Fibroblast of lung (primary cell): ENCODE data around the gene SLC2A4RG. TPM values are rescaled to one million over a fixed set of nuclear protein-coding genes. Genes with fewer than 3 reads are reported as not detected.

Experiments
- DNase-seq, 2 donors: peaks; one replicate each; pipeline versions ENCODE4 v3.0.0 to v3.0.0-alpha.2; 2010; ENCODE audit warnings: low read depth in 2 of 2
- H2AFZ ChIP-seq: 2 replicates; pipeline ENCODE4 v1.5.1; 2012; ENCODE audit warnings: low read length, control low read depth, inconsistent platforms
- H3K27ac ChIP-seq: 2 replicates; pipeline ENCODE4 v1.5.1; 2011; ENCODE audit warnings: low read length, control low read depth; ENCODE audit not compliant: insufficient read depth
- H3K27me3 ChIP-seq: 2 replicates; pipeline ENCODE4 v1.5.1; 2011; ENCODE audit warnings: mild to moderate bottlenecking, low read length; ENCODE audit not compliant: control insufficient read depth, insufficient read depth
- H3K36me3 ChIP-seq: 2 replicates; pipeline ENCODE4 v1.5.1; 2011; ENCODE audit warnings: low read length; ENCODE audit not compliant: control insufficient read depth, insufficient read depth
- H3K4me1 ChIP-seq: 2 replicates; pipeline ENCODE4 v1.5.1; 2011; ENCODE audit warnings: low read length; ENCODE audit not compliant: control insufficient read depth, insufficient read depth; ENCODE audit errors: extremely low read depth
- H3K4me2 ChIP-seq: 2 replicates; pipeline ENCODE4 v1.5.1; 2011; ENCODE audit warnings: low read length, control low read depth; ENCODE audit not compliant: insufficient read depth; ENCODE audit errors: extremely low read depth
- H3K4me3 ChIP-seq, 4 experiments: fragments of 200-600 bp in 1 of 4; sonication (generic) in 1 of 4; replicated peaks in 1 of 4; 2 replicates each; pipeline ENCODE4 v1.5.1; 2011 to 2016; ENCODE audit warnings: low read length in 4 of 4, low read depth in 3 of 4, mild to moderate bottlenecking in 3 of 4, control low read depth in 2 of 4, inconsistent platforms in 1 of 4, mixed read lengths in 1 of 4; ENCODE audit not compliant: insufficient read depth in 1 of 4; ENCODE audit errors: control extremely low read depth in 1 of 4
- H3K79me2 ChIP-seq: 2 replicates; pipeline ENCODE4 v1.5.1; 2012; ENCODE audit warnings: mild to moderate bottlenecking, low read length, inconsistent platforms; ENCODE audit not compliant: control insufficient read depth, insufficient read depth
- H3K9ac ChIP-seq: 2 replicates; pipeline ENCODE4 v1.5.1; 2011; ENCODE audit warnings: mild to moderate bottlenecking, low read length, control low read depth; ENCODE audit not compliant: insufficient read depth
- H3K9me3 ChIP-seq: 2 replicates; pipeline ENCODE4 v1.5.1; 2012; ENCODE audit warnings: low read depth, low read length; ENCODE audit not compliant: control insufficient read depth, insufficient read depth
- H4K20me1 ChIP-seq: 2 replicates; pipeline ENCODE4 v1.5.1; 2011; ENCODE audit warnings: low read length; ENCODE audit not compliant: control insufficient read depth, insufficient read depth; ENCODE audit errors: extremely low read depth
- EZH2 ChIP-seq: IDR thresholded peaks from 2 replicates; pipeline ENCODE4 v1.5.1; 2012; ENCODE audit warnings: low read length, control low read depth, mild to moderate bottlenecking; ENCODE audit errors: missing control alignments
- polyA plus RNA-seq, 2 donors: library from polyadenylated mRNA; depleted of rRNA in 1 of 2; stranded (reverse) in 1 of 2; unstranded in 1 of 2; fragments of >200 nt; gene quantifications; 2 replicates each; pipeline ENCODE4 v1.2.1, GENCODE V29; 2011 to 2012; ENCODE audit warnings: missing spikeins in 1 of 2
- total RNA-seq: library from RNA; depleted of rRNA; stranded (reverse); fragments of >200 nt; gene quantifications from 2 replicates; pipeline ENCODE4 v1.2.1, GENCODE V29; 2014
- TF ChIP-seq, protein P1 (sequence below), 2 donors: IDR thresholded peaks in 1 of 2; conservative IDR thresholded peaks in 1 of 2; 1 replicate in 1 of 2; 2 replicates in 1 of 2; pipeline ENCODE4 v1.5.1; 2011 to 2012; ENCODE audit warnings: low read length in 2 of 2, control low read depth in 1 of 2, inconsistent platforms in 1 of 2, low read depth in 1 of 2, mild to moderate bottlenecking in 1 of 2

Gene SLC2A4RG
- total and polyA plus RNA-seq, 2 donors (not counting 1 experiment from before 2014, with no cell fraction given) = 17.5 to 30.6 TPM

DNA sequence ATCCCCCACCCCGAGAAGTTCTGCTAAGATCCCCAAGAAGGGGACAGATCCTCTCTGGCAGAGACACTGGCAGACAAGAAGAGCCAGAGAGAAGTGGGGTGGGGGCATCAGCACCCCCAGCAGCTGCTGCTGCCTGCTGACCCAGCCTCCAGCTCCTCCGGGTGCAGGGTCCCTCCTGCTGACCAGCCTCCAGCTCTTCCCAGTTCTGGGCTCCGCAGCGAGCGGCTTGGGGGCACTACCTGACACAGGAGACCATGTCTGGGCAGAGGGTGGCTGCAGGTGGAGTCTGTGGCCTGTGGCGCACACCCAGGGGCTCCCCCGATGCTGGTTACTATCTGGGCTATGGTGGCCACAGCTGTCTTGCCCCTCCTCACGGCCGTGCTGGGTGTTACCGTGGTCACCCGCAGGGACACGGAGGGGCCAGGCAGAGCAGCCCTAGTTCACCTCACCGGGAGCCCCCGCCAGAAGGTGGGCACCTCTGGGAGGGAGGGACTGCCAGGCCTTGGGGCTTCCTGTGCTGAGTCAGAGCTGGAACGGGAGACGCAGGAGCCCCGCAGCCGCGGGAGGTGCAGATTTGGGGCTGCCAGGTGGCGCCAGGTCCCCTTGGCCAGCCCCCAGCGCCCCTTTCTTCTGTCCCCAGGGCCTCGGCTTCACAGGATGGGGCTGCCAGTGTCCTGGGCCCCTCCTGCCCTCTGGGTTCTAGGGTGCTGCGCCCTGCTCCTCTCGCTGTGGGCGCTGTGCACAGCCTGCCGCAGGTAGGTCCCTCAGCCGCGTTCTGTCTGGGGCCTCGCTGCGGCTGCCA, 2.5 kb upstream of the SLC2A4RG start:
- Histone ChIP-seq H2AFZ (no peak overlapping the region), H3K27me3 (no peaks in the 10 kb centered on the region), H3K9ac (no peak overlapping the region), H3K79me2 (peaks cover 12% of the 10 kb centered on the region), H3K9me3 (no peaks in the 10 kb centered on the region), H3K27ac (no peak overlapping the region), H3K36me3 (peaks cover 23% of the 10 kb centered on the region), H3K4me2 (no peak overlapping the region), H4K20me1 (no peaks in the 10 kb centered on the region), H3K4me3 (no peak overlapping the region), H3K4me1 (peaks cover 8% of the 10 kb centered on the region)
- TF ChIP-seq EZH2 = no peak
- TF ChIP-seq, protein P1, sequence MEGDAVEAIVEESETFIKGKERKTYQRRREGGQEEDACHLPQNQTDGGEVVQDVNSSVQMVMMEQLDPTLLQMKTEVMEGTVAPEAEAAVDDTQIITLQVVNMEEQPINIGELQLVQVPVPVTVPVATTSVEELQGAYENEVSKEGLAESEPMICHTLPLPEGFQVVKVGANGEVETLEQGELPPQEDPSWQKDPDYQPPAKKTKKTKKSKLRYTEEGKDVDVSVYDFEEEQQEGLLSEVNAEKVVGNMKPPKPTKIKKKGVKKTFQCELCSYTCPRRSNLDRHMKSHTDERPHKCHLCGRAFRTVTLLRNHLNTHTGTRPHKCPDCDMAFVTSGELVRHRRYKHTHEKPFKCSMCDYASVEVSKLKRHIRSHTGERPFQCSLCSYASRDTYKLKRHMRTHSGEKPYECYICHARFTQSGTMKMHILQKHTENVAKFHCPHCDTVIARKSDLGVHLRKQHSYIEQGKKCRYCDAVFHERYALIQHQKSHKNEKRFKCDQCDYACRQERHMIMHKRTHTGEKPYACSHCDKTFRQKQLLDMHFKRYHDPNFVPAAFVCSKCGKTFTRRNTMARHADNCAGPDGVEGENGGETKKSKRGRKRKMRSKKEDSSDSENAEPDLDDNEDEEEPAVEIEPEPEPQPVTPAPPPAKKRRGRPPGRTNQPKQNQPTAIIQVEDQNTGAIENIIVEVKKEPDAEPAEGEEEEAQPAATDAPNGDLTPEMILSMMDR (conservative IDR thresholded peaks at IDR 0.05 in 1 of 2, IDR thresholded peaks at IDR 0.05 in 1 of 2; ENCODE audit: low read depth in 1 of 2, low read length in 2 of 2) = no peak
- DNase-seq = no peak

DNA sequence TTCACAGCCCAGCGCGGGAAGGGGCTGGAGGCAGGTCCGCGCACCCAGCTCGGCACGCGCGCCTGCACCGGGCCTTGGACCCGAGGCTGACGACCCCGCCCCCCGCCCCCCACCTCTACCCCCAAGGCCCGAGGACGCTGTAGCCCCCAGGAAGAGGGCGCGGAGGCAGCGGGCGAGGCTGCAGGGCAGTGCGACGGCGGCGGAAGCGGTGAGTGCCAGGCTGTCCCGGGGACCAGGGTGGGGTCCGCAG, 2.0 kb upstream of the SLC2A4RG start:
- Histone ChIP-seq H3K79me2 (peaks cover 9% of the 10 kb centered on the region), H2AFZ (no peak overlapping the region), H3K36me3 (peaks cover 28% of the 10 kb centered on the region), H3K4me1 (peaks cover 8% of the 10 kb centered on the region), H3K27ac (no peak overlapping the region), H3K27me3 (no peaks in the 10 kb centered on the region), H4K20me1 (no peaks in the 10 kb centered on the region), H3K9me3 (no peaks in the 10 kb centered on the region), H3K9ac (no peak overlapping the region), H3K4me3 (no peak overlapping the region), H3K4me2 (no peak overlapping the region)
- TF ChIP-seq, protein P1 (conservative IDR thresholded peaks at IDR 0.05 in 1 of 2, IDR thresholded peaks at IDR 0.05 in 1 of 2; ENCODE audit: low read depth in 1 of 2, low read length in 2 of 2) = no peak
- TF ChIP-seq EZH2 = no peak
- DNase-seq = no peak

DNA sequence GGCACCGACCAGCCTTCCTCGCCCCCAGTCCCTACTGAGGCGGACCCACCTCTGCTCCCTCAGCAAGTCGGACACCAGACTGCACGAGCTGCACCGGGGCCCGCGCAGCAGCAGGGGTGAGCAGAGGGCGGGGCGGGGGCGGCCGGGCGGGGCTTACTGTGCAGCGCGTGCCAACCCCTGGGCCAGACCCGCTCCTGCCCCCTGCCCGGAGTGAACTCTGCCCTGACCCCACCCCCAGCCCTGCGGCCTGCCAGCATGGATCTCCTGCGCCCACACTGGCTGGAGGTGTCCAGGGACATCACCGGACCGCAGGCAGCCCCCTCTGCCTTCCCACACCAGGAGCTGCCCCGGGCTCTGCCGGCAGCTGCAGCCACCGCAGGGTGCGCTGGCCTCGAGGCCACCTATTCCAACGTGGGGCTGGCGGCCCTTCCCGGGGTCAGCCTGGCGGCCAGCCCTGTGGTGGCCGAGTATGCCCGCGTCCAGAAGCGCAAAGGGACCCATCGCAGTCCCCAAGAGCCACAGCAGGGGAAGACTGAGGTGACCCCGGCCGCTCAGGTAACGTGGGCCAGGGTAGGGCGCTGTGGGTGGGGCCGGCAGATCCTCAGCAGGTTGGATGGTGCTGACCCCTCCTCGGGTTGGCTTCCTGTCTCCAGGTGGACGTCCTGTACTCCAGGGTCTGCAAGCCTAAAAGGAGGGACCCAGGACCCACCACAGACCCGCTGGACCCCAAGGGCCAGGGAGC, 1.5 kb upstream of the SLC2A4RG start:
- Histone ChIP-seq H3K4me1 (peaks cover 8% of the 10 kb centered on the region), H3K36me3 (peaks cover 30% of the 10 kb centered on the region)
- TF ChIP-seq EZH2 = no peak
- TF ChIP-seq, protein P1 (conservative IDR thresholded peaks at IDR 0.05 in 1 of 2, IDR thresholded peaks at IDR 0.05 in 1 of 2; ENCODE audit: low read depth in 1 of 2, low read length in 2 of 2) = no peak

More for the DNA sequence above, 1.5 kb upstream of the SLC2A4RG start:
- no peaks in the 10 kb centered on the region for H3K9me3 ChIP-seq
- no peak overlapping the region for H3K4me3 ChIP-seq
- H2AFZ ChIP-seq = no peak overlapping the region
- no peak overlapping the region for H3K27ac ChIP-seq
- no peaks in the 10 kb centered on the region for H3K27me3 ChIP-seq
- H3K9ac ChIP-seq = no peak overlapping the region
- no peak for DNase-seq
- H4K20me1 ChIP-seq = no peaks in the 10 kb centered on the region
- H3K79me2 ChIP-seq = peaks cover 4% of the 10 kb centered on the region
- H3K4me2 ChIP-seq = no peak overlapping the region
